Measurements from ENCODE around the gene GAGE12J.

DNA sequence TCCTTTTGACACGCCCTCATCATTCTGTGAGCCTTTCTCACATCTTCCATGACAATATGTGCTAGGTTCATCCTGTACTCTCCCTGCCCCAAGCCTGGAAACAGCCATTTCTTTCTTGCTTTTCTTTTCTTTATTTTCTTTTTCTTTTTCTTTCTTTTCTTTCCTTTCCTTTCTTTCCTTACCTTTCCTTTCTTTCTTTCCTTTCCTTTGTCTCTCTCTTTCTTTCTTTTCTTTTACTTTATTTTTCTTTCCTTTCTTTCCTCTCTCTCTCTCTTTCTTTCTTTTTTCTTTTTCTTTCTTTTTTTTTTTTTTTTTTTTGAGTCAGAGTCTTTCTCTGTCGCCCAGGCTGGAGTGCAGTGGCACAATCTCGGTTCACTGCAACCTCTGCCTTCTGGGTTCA, 37.6 kb upstream of the GAGE12J start:
- TF ChIP-seq, protein P1, sequence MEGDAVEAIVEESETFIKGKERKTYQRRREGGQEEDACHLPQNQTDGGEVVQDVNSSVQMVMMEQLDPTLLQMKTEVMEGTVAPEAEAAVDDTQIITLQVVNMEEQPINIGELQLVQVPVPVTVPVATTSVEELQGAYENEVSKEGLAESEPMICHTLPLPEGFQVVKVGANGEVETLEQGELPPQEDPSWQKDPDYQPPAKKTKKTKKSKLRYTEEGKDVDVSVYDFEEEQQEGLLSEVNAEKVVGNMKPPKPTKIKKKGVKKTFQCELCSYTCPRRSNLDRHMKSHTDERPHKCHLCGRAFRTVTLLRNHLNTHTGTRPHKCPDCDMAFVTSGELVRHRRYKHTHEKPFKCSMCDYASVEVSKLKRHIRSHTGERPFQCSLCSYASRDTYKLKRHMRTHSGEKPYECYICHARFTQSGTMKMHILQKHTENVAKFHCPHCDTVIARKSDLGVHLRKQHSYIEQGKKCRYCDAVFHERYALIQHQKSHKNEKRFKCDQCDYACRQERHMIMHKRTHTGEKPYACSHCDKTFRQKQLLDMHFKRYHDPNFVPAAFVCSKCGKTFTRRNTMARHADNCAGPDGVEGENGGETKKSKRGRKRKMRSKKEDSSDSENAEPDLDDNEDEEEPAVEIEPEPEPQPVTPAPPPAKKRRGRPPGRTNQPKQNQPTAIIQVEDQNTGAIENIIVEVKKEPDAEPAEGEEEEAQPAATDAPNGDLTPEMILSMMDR (IDR thresholded peaks at IDR 0.05), result no peak
- TF ChIP-seq POLR2A (IDR thresholded peaks at IDR 0.05), result no peak

All from ovary (tissue), 3 donors.